H1 (cell line): ENCODE results near the gene ATP7B. TPM values are rescaled to one million over a fixed set of nuclear protein-coding genes. Genes with fewer than 3 reads are reported as not detected.

Source experiments
- CTCF ChIA-PET: fragments of 300-600 bp; sonication (Branson Sonifier 250); formaldehyde crosslinking; loops from one replicate; lab custom pipeline; 2021; ENCODE audit not compliant: partially characterized antibody; lab: Charles Lee
- POLR2A ChIA-PET: fragments of 300-600 bp; sonication (Branson Sonifier 250); formaldehyde crosslinking; loops from one replicate; lab custom pipeline; 2021; ENCODE audit warnings: inconsistent platforms; ENCODE audit not compliant: partially characterized antibody; lab: Charles Lee
- DNase-seq, 2 experiments: peaks; one replicate each; pipeline versions ENCODE4 v3.0.0 to v3.0.0-alpha.2; 2010 to 2022; ENCODE audit warnings: low spot score in 2 of 2, low read depth in 1 of 2, mixed read lengths in 1 of 2
- FAIRE-seq: peaks from 2 replicates; lab custom pipeline; 2011; peaks lifted over from hg19 to GRCh38; lab: Jason Lieb, UNC
- H2AFZ ChIP-seq: 2 replicates; pipeline ENCODE4 v1.8.1; 2012; ENCODE audit warnings: low read length, inconsistent platforms
- H2AK5ac ChIP-seq: 2 replicates; pipeline ENCODE4 v1.6.1; 2013; ENCODE audit warnings: low read depth, low read length
- H2BK120ac ChIP-seq: replicated peaks from 2 replicates; pipeline ENCODE3; 2013; ENCODE audit warnings: low read depth, low read length, inconsistent platforms
- H2BK12ac ChIP-seq: 2 replicates; pipeline ENCODE4 v1.6.1; 2013; ENCODE audit warnings: low read depth, low read length
- H2BK15ac ChIP-seq: 2 replicates; pipeline ENCODE4 v1.6.1; 2013; ENCODE audit warnings: low read length
- H2BK20ac ChIP-seq: 2 replicates; pipeline ENCODE4 v1.6.1; 2013; ENCODE audit warnings: low read length
- H2BK5ac ChIP-seq: 2 replicates; pipeline ENCODE4 v1.6.1; 2013; ENCODE audit warnings: low read depth, low read length
- H3K14ac ChIP-seq: 2 replicates; pipeline ENCODE4 v1.6.1; 2013; ENCODE audit warnings: inconsistent platforms; ENCODE audit not compliant: insufficient read length
- H3K18ac ChIP-seq: 2 replicates; pipeline ENCODE4 v1.6.1; 2013; ENCODE audit warnings: low read length; ENCODE audit errors: extremely low read depth
- H3K23ac ChIP-seq: 2 replicates; pipeline ENCODE4 v1.6.1; 2013; ENCODE audit warnings: inconsistent platforms; ENCODE audit not compliant: insufficient read length
- H3K23me2 ChIP-seq: 2 replicates; pipeline ENCODE4 v1.6.1; 2013; ENCODE audit warnings: low read depth, low read length
- H3K27ac ChIP-seq: 2 replicates; pipeline ENCODE4 v1.6.1; 2011; ENCODE audit warnings: low read depth, low read length, inconsistent platforms
- H3K27me3 ChIP-seq, 4 experiments: replicated peaks in 1 of 4; 1 replicate in 1 of 4; 2 replicates in 3 of 4; pipeline versions ENCODE4 v1.6.1 to v1.8.1; 2011 to 2013; ENCODE audit warnings: low read length in 3 of 4, mild to moderate bottlenecking in 3 of 4, inconsistent platforms in 2 of 4, mixed read lengths in 2 of 4, moderate library complexity in 1 of 4; ENCODE audit not compliant: control insufficient read depth in 3 of 4, insufficient read depth in 3 of 4; ENCODE audit errors: extremely low read depth in 1 of 4
- H3K36me3 ChIP-seq, 4 experiments: 2 replicates each; pipeline versions ENCODE4 v1.6.1 to v1.8.1; 2011 to 2013; ENCODE audit warnings: mild to moderate bottlenecking in 4 of 4, low read length in 3 of 4, moderate library complexity in 2 of 4, control low read depth in 1 of 4, inconsistent platforms in 1 of 4; ENCODE audit not compliant: insufficient read depth in 4 of 4, control insufficient read depth in 2 of 4
- H3K4ac ChIP-seq: replicated peaks from 2 replicates; pipeline ENCODE3; 2013; ENCODE audit warnings: low read length, low read depth, mixed read lengths, inconsistent platforms; ENCODE audit not compliant: insufficient read length
- H3K4me1 ChIP-seq, 4 experiments: replicated peaks in 1 of 4; 1 replicate in 1 of 4; 2 replicates in 3 of 4; pipeline versions ENCODE4 v1.6.1 to v1.8.1; 2011 to 2013; ENCODE audit warnings: low read length in 3 of 4, inconsistent platforms in 2 of 4, mixed read lengths in 1 of 4; ENCODE audit not compliant: insufficient read depth in 4 of 4, control insufficient read depth in 3 of 4
- H3K4me2 ChIP-seq, 2 experiments: 2 replicates each; pipeline versions ENCODE4 v1.6.1 to v1.8.1; 2011 to 2013; ENCODE audit warnings: low read depth in 2 of 2, low read length in 2 of 2, control low read depth in 1 of 2, inconsistent platforms in 1 of 2, mild to moderate bottlenecking in 1 of 2; ENCODE audit not compliant: insufficient read depth in 1 of 2
- H3K4me3 ChIP-seq, 4 experiments: fragments of 200-600, 300-600 bp in 1 of 4; sonication (generic), shearing (Covaris generic), sonication (Bioruptor Twin) in 1 of 4; 2 replicates each; pipeline versions ENCODE4 v1.5.1 to v1.8.1; 2011 to 2016; ENCODE audit warnings: low read length in 4 of 4, low read depth in 3 of 4, control low read depth in 2 of 4, inconsistent platforms in 2 of 4, mild to moderate bottlenecking in 2 of 4, mixed read lengths in 1 of 4, moderate library complexity in 1 of 4; ENCODE audit not compliant: insufficient read depth in 2 of 4; ENCODE audit errors: extremely low read depth in 1 of 4
- H3K56ac ChIP-seq: replicated peaks from 2 replicates; pipeline ENCODE3; 2013; ENCODE audit warnings: low read depth, mild to moderate bottlenecking, mixed read lengths, low read length, inconsistent platforms; ENCODE audit not compliant: insufficient read length
- H3K79me1 ChIP-seq: 2 replicates; pipeline ENCODE4 v1.6.1; 2013; ENCODE audit warnings: low read depth, low read length, control low read depth
- H3K79me2 ChIP-seq, 2 experiments: 2 replicates each; pipeline versions ENCODE4 v1.6.1 to v1.8.1; 2012 to 2013; ENCODE audit warnings: low read length in 2 of 2, mild to moderate bottlenecking in 2 of 2, inconsistent platforms in 1 of 2; ENCODE audit not compliant: insufficient read depth in 2 of 2, control insufficient read depth in 1 of 2
- H3K9ac ChIP-seq, 4 experiments: replicated peaks in 1 of 4; 1 replicate in 1 of 4; 2 replicates in 3 of 4; pipeline versions ENCODE4 v1.6.1 to v1.8.1; 2011 to 2013; ENCODE audit warnings: low read depth in 3 of 4, low read length in 3 of 4, control low read depth in 2 of 4, mild to moderate bottlenecking in 2 of 4, moderate library complexity in 2 of 4, inconsistent platforms in 1 of 4; ENCODE audit errors: extremely low read depth in 1 of 4
- H3K9me3 ChIP-seq, 2 experiments: 2 replicates each; pipeline versions ENCODE4 v1.6.1 to v1.8.1; 2012 to 2013; ENCODE audit warnings: mild to moderate bottlenecking in 2 of 2, moderate library complexity in 2 of 2, control low read depth in 1 of 2, inconsistent platforms in 1 of 2, low read depth in 1 of 2, low read length in 1 of 2, mixed read lengths in 1 of 2; ENCODE audit not compliant: insufficient read depth in 2 of 2
- H4K20me1 ChIP-seq, 2 experiments: replicated peaks in 1 of 2; 2 replicates each; pipeline versions ENCODE3 to v1.8.1; 2011 to 2013; ENCODE audit warnings: inconsistent platforms in 2 of 2, low read length in 2 of 2, mild to moderate bottlenecking in 1 of 2; ENCODE audit not compliant: insufficient read depth in 2 of 2, control insufficient read depth in 1 of 2
- H4K5ac ChIP-seq: 2 replicates; pipeline ENCODE4 v1.6.1; 2013; ENCODE audit warnings: low read length, low read depth, mixed read lengths, inconsistent platforms; ENCODE audit not compliant: insufficient read length
- H4K8ac ChIP-seq: 2 replicates; pipeline ENCODE4 v1.8.0; 2013; ENCODE audit warnings: mild to moderate bottlenecking, moderate library complexity, low read length, inconsistent platforms; ENCODE audit not compliant: insufficient read depth; ENCODE audit errors: extremely low read depth
- H4K91ac ChIP-seq: replicated peaks from 2 replicates; pipeline ENCODE3; 2013; ENCODE audit warnings: low read length, mixed read lengths, inconsistent platforms; ENCODE audit not compliant: insufficient read length
- KDM5A ChIP-seq: fragments of 200-600 bp; IDR thresholded peaks from 2 replicates; pipeline ENCODE4 v1.7.1; 2012; ENCODE audit warnings: mild to moderate bottlenecking, low read length, inconsistent platforms, mixed read lengths
- MAX ChIP-seq: IDR thresholded peaks from 2 replicates; pipeline ENCODE4 v1.6.1; 2012; ENCODE audit warnings: inconsistent platforms
- RNF2 ChIP-seq: fragments of 200-900, 300-1000 bp; sonication (generic); IDR thresholded peaks from 2 replicates; pipeline ENCODE4 v1.7.1; 2016; ENCODE audit warnings: borderline replicate concordance, low read depth, mild to moderate bottlenecking, antibody characterized with exemption, low read length; ENCODE audit not compliant: poor library complexity, severe bottlenecking; ENCODE audit errors: missing control alignments
- WGBS, 2 experiments: shearing (Covaris generic) in 1 of 2; methylation state at CpG; one replicate each; pipeline versions ENCODE4 v1.1.6 to v1.1.7; 2013 to 2015; ENCODE audit warnings: low lambda C conversion rate in 2 of 2, mixed read lengths in 2 of 2, inconsistent platforms in 1 of 2, low coverage in 1 of 2, missing lambda C conversion rate in 1 of 2; ENCODE audit not compliant: insufficient replicate concordance in 2 of 2, insufficient coverage in 1 of 2, insufficient read length in 1 of 2; ENCODE audit errors: extremely low coverage in 1 of 2, missing lambda C conversion rate in 1 of 2; 5-methylcytosine and 5-hydroxymethylcytosine counted together
- polyA plus RNA-seq, 7 experiments: library from polyadenylated mRNA; depleted of rRNA in 3 of 7; stranded (reverse) in 5 of 7; unstranded in 2 of 7; fragments of >200 nt in 5 of 7; fragments of 200-250 nt in 2 of 7; gene quantifications; 1 replicate in 5 of 7; 2 replicates in 1 of 7; 4 replicates in 1 of 7; pipeline versions ENCODE4 v1.2.1 to v1.2.3, GENCODE V29; 2011 to 2013; ENCODE audit warnings: missing spikeins in 2 of 7, mixed read lengths in 2 of 7
- total RNA-seq: library from RNA; stranded (reverse); fragmentation: NEBNext Ultra II Directional; extraction: Animal tissue kit (Norgen Biotek cat#: 25700); gene quantifications from 2 replicates; pipeline ENCODE4 v1.2.1, GENCODE V29; 2021

Gene ATP7B
- total and polyA plus RNA-seq, 2 of the 8 experiments (the other 6 are each of a cell fraction or from before 2014, with no cell fraction given), result 4.1 to 9.2 TPM

DNA sequence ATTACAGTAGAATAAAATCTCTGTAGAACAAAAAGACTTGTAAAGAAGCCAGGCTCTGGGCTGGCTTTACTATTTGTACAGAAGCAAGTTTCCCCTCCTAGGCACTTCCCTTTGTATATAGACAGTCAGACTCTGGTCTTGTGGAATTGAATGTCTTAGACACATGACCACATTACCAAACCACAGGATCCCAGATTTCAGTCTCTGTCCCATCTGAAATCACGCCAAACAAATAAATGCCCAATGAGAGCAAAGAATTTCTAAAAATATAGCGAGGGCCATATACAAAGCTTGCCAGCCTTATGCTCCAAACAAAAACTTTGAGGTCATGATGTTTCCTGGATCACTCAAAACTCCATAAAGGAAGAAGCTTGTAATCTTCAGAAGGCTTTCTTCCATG lies 125.6 kb downstream of the ATP7B start:
- DNase-seq, result no peak
- H2BK5ac ChIP-seq, result no peak overlapping the region
- POLR2A ChIA-PET, result no interaction called here
- H3K9ac ChIP-seq, result no peak overlapping the region
- CTCF ChIA-PET, result interaction anchor here (1.4 to 7.3 kb wide), 5 partner anchors 9 to 70 kb away, joined by 3 to 57 read pairs (median 5); no protein-coding TSS in a partner anchor
- no peak overlapping the region for H2AK5ac ChIP-seq
- no peak overlapping the region for H2BK120ac ChIP-seq
- no peak overlapping the region for H3K18ac ChIP-seq
- 87% methylated on average over 2 of the region's 2 CpGs; no CpG with 5 or more reads in 1 of the 2 experiments for WGBS, 2 experiments
- no peaks in the 10 kb centered on the region for H3K23me2 ChIP-seq
- H3K27ac ChIP-seq, result no peak overlapping the region
- H2BK15ac ChIP-seq, result no peak overlapping the region
- FAIRE-seq, result no peak
- H3K27me3 ChIP-seq, result no peaks in the 10 kb centered on the region
- H4K91ac ChIP-seq, result no peak overlapping the region
- no peak overlapping the region for H4K8ac ChIP-seq
- H3K56ac ChIP-seq, result no peak overlapping the region
- H3K79me2 ChIP-seq, result no peaks in the 10 kb centered on the region
- no peaks in the 10 kb centered on the region for H4K20me1 ChIP-seq
- no peak overlapping the region for H2BK20ac ChIP-seq
- H3K14ac ChIP-seq, result no peak overlapping the region
- no peak overlapping the region for H3K4me2 ChIP-seq
- no peak overlapping the region for H4K5ac ChIP-seq
- no peak overlapping the region for H3K4ac ChIP-seq
- no peak overlapping the region for H3K23ac ChIP-seq
- no peaks in the 10 kb centered on the region for H3K4me1 ChIP-seq
- H2AFZ ChIP-seq, result no peak overlapping the region
- no peak overlapping the region for H3K4me3 ChIP-seq
- no peaks in the 10 kb centered on the region for H3K79me1 ChIP-seq
- no peaks in the 10 kb centered on the region for H3K36me3 ChIP-seq
- no peaks in the 10 kb centered on the region for H3K9me3 ChIP-seq
- H2BK12ac ChIP-seq, result no peak overlapping the region
- no peak for TF ChIP-seq MAX
- TF ChIP-seq KDM5A, result no peak
- TF ChIP-seq RNF2, result no peak
